ENCODE results near the gene DIAPH3.

- TF ChIP-seq, protein P1, sequence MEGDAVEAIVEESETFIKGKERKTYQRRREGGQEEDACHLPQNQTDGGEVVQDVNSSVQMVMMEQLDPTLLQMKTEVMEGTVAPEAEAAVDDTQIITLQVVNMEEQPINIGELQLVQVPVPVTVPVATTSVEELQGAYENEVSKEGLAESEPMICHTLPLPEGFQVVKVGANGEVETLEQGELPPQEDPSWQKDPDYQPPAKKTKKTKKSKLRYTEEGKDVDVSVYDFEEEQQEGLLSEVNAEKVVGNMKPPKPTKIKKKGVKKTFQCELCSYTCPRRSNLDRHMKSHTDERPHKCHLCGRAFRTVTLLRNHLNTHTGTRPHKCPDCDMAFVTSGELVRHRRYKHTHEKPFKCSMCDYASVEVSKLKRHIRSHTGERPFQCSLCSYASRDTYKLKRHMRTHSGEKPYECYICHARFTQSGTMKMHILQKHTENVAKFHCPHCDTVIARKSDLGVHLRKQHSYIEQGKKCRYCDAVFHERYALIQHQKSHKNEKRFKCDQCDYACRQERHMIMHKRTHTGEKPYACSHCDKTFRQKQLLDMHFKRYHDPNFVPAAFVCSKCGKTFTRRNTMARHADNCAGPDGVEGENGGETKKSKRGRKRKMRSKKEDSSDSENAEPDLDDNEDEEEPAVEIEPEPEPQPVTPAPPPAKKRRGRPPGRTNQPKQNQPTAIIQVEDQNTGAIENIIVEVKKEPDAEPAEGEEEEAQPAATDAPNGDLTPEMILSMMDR (conservative IDR thresholded peaks at IDR 0.05; ENCODE audit: low read depth, low read length), result no peak
- TF ChIP-seq CEBPB (IDR thresholded peaks at IDR 0.05; ENCODE audit: low read depth, low read length) (no peak), SMC3 (IDR thresholded peaks at IDR 0.05; ENCODE audit: low read depth, low read length) (no peak), USF2 (IDR thresholded peaks at IDR 0.05; ENCODE audit: low read depth, low read length) (no peak), RFX5 (IDR thresholded peaks at IDR 0.05; ENCODE audit: low read depth, low read length) (no peak), POLR2A (IDR thresholded peaks at IDR 0.05; ENCODE audit: low read depth, low read length) (no peak), MXI1 (IDR thresholded peaks at IDR 0.05; ENCODE audit: borderline replicate concordance, low read depth, low read length) (no peak), BHLHE40 (IDR thresholded peaks at IDR 0.05; ENCODE audit: low read depth, low read length) (no peak), MAFK (IDR thresholded peaks at IDR 0.05; ENCODE audit: low read depth, low read length) (no peak), RAD21 (IDR thresholded peaks at IDR 0.05; ENCODE audit: low read length) (no peak), RCOR1 (IDR thresholded peaks at IDR 0.05; ENCODE audit: insufficient replicate concordance, low read length) (no peak), ELK1 (IDR thresholded peaks at IDR 0.05; ENCODE audit: borderline replicate concordance, low read depth, low read length) (no peak), MAZ (IDR thresholded peaks at IDR 0.05; ENCODE audit: borderline replicate concordance, low read depth, low read length) (no peak), FOS (IDR thresholded peaks at IDR 0.05; ENCODE audit: low read depth, low read length) (no peak)
Observed at GRCh38 chr13:59960683-59961082, 203.0 kb downstream of the DIAPH3 start.
